ENCODE data around the gene REXO4.

DNA sequence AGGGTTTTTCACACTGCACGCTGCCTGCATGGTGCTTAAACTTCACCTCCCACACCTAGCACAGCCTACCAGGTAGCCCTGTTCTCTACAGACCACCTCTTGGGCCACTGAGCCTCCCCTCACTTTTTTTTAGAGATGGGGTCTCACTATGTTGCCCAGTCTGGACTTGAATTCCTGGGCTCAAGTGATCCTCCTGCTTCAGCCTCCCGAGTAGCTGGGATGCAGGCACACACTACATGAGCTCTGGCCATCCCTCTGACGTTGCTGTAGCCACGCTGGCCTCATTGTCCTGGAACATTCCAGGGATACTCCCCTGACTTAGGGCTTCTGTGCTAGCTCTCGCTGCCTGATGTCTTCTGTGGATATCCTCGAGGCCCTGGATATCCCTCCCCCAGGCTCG lies 34.8 kb upstream of the REXO4 start:
- TF ChIP-seq, protein P1, sequence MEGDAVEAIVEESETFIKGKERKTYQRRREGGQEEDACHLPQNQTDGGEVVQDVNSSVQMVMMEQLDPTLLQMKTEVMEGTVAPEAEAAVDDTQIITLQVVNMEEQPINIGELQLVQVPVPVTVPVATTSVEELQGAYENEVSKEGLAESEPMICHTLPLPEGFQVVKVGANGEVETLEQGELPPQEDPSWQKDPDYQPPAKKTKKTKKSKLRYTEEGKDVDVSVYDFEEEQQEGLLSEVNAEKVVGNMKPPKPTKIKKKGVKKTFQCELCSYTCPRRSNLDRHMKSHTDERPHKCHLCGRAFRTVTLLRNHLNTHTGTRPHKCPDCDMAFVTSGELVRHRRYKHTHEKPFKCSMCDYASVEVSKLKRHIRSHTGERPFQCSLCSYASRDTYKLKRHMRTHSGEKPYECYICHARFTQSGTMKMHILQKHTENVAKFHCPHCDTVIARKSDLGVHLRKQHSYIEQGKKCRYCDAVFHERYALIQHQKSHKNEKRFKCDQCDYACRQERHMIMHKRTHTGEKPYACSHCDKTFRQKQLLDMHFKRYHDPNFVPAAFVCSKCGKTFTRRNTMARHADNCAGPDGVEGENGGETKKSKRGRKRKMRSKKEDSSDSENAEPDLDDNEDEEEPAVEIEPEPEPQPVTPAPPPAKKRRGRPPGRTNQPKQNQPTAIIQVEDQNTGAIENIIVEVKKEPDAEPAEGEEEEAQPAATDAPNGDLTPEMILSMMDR (IDR thresholded peaks at IDR 0.05; ENCODE audit: insufficient read depth, low read depth, low read length): no peak
- no peak for TF ChIP-seq EZH2 (IDR thresholded peaks at IDR 0.05; ENCODE audit: insufficient read depth, low read length)

Data from astrocyte (in vitro differentiated cells and primary cell).